Measurements from ENCODE around the gene ADH1A.

Gene ADH1A

GRCh38 chr4:99324979-99325378, 34.2 kb upstream of the ADH1A start (continued):
- TF ChIP-seq PRDM2 (tag by site-specific recombination; IDR thresholded peaks at IDR 0.05; ENCODE audit: borderline replicate concordance) (no peak), ZNF48 (tag by site-specific recombination; IDR thresholded peaks at IDR 0.05) (no peak), ZNF785 (tag by site-specific recombination; IDR thresholded peaks at IDR 0.05) (no peak), KLF8 (tag by site-specific recombination; IDR thresholded peaks at IDR 0.05) (no peak), ZNF596 (tag by site-specific recombination; IDR thresholded peaks at IDR 0.05) (no peak), ZNF423 (tag by site-specific recombination; IDR thresholded peaks at IDR 0.05) (no peak), SP3 (tag by site-specific recombination; IDR thresholded peaks at IDR 0.05) (no peak), ZNF580 (tag by site-specific recombination; IDR thresholded peaks at IDR 0.05) (no peak), ZNF366 (tag by site-specific recombination; conservative IDR thresholded peaks at IDR 0.05) (no peak), ZNF76 (tag by site-specific recombination; IDR thresholded peaks at IDR 0.05; ENCODE audit: borderline replicate concordance, low read depth) (no peak), ZSCAN16 (tag by site-specific recombination; IDR thresholded peaks at IDR 0.05) (no peak)

DNA sequence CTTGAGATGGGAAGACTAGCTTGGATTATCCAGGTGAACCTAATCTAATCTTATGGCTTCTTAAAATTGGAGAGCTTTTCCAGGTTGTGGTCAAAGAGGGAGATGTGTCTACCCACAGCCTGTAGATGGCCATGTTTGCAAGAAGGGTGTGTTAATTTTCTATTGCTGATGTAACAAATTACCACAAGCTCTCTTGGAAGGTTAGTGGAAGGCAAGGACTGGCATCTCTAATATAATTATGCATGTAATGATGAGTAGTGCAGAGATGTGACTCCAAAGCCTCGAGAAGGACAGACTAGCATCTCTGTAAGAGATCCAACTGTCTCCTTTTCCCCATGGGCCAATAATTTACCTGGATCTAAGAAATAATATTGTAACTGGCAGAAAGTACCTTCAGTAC, 33.6 kb upstream of the ADH1A start:
- no peak overlapping the region for H3K4me3 ChIP-seq (ENCODE audit: low read depth, low read length)
- H3K9me3 ChIP-seq (ENCODE audit: control insufficient read depth, insufficient read depth, low read depth, low read length): no peaks in the 10 kb centered on the region
- ChIA-PET POLR2A (no interaction called here), CTCF (no interaction called here)
- H3K27ac ChIP-seq (ENCODE audit: extremely low read depth, low read depth, low read length): no peak overlapping the region
- no peaks in the 10 kb centered on the region for H3K36me3 ChIP-seq (ENCODE audit: control insufficient read depth in 2 of 2, insufficient read depth in 1 of 2, low read length in 2 of 2)
- no peaks in the 10 kb centered on the region for H3K4me1 ChIP-seq (ENCODE audit: control insufficient read depth, insufficient read depth, low read length)
- no peak for TF ChIP-seq ZNF341 (tag by site-specific recombination; IDR thresholded peaks at IDR 0.05; ENCODE audit: low read depth)
- TF ChIP-seq ZNF114 (tag by site-specific recombination; IDR thresholded peaks at IDR 0.05): no peak
- no peak for TF ChIP-seq IKZF3 (tag by site-specific recombination; IDR thresholded peaks at IDR 0.05)
- TF ChIP-seq, protein P1, sequence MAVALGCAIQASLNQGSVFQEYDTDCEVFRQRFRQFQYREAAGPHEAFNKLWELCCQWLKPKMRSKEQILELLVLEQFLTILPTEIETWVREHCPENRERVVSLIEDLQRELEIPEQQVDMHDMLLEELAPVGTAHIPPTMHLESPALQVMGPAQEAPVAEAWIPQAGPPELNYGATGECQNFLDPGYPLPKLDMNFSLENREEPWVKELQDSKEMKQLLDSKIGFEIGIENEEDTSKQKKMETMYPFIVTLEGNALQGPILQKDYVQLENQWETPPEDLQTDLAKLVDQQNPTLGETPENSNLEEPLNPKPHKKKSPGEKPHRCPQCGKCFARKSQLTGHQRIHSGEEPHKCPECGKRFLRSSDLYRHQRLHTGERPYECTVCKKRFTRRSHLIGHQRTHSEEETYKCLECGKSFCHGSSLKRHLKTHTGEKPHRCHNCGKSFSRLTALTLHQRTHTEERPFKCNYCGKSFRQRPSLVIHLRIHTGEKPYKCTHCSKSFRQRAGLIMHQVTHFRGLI (tag by site-specific recombination; IDR thresholded peaks at IDR 0.05): no peak
- TF ChIP-seq ZNF654 (tag by site-specific recombination; IDR thresholded peaks at IDR 0.05; ENCODE audit: low read depth): no peak
- no peak for TF ChIP-seq ZIC2 (tag by site-specific recombination; IDR thresholded peaks at IDR 0.05)
- TF ChIP-seq ZNF555 (tag by site-specific recombination; conservative IDR thresholded peaks at IDR 0.05): no peak
- TF ChIP-seq REPIN1 (tag by site-specific recombination; IDR thresholded peaks at IDR 0.05; ENCODE audit: low read depth): no peak
- TF ChIP-seq ZBTB26 (tag by site-specific recombination; optimal IDR thresholded peaks at IDR 0.05): no peak
- no peak for TF ChIP-seq ZNF664 (tag by site-specific recombination; IDR thresholded peaks at IDR 0.05)

All from HEK293 (cell line).